ENCODE results near the gene PPARGC1A.

PPARGC1A gene

DNA sequence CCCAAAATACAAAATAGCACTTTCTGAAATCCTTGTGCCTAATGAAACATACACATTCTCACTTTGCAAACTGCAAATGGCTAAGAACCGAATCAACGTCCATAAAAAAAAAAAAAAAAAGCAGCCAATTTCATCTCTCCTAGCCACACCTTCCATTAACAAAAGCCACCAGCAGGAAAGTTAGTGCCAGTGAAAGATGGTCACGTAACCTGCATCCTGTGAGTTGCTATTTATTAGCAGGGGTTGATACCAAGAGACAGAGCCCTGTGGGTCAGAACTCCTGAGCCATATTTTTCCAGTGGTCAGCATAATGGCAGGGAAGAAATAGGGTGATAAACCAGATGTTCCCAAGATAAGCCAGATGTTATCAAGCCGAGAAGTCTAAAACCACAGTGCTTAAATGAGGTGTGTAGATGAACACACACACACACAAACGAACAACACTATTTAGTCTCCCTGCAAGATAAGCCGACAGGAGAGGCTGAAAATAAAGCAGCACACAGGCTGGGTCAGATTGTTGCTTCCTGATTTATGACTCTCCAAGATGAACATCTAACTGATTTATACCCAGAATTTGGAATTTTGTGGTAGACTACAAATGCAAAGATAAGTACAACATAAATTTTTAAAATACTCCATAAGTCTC lies 11.5 kb downstream of the PPARGC1A start:
- TF ChIP-seq POLR2AphosphoS5 (IDR thresholded peaks at IDR 0.05; ENCODE audit: low read depth, low read length) (no peak), POLR2A (IDR thresholded peaks at IDR 0.05; ENCODE audit: low read depth, low read length) (no peak), TAF1 (IDR thresholded peaks at IDR 0.05; ENCODE audit: borderline replicate concordance, low read depth, low read length) (no peak)
- DNase-seq (ENCODE audit: insufficient read length): no peak
- FAIRE-seq: no peak

DNA sequence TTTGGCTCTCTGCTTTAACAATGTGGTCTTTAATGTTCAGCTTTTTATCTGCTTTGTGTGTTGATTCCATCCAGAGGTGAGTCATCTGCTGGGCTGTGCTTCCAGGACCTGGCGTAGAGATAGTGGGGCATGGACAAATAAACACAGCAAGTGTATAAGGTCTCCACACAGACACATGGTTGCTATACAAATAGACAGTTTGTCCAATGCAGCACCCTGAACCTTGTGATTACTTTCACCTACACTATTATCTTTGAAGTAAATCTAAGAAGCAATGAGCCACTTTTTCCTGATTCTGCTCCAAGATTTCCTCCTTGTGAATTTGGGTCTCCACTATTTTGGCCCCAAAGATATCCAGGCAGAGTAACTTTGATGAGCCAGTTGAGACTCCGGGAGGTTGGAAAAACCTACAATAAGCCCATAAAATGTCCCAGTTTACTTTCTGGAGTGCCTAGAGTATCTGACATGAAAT lies 12.1 kb downstream of the PPARGC1A start:
- no peak for FAIRE-seq

DNA sequence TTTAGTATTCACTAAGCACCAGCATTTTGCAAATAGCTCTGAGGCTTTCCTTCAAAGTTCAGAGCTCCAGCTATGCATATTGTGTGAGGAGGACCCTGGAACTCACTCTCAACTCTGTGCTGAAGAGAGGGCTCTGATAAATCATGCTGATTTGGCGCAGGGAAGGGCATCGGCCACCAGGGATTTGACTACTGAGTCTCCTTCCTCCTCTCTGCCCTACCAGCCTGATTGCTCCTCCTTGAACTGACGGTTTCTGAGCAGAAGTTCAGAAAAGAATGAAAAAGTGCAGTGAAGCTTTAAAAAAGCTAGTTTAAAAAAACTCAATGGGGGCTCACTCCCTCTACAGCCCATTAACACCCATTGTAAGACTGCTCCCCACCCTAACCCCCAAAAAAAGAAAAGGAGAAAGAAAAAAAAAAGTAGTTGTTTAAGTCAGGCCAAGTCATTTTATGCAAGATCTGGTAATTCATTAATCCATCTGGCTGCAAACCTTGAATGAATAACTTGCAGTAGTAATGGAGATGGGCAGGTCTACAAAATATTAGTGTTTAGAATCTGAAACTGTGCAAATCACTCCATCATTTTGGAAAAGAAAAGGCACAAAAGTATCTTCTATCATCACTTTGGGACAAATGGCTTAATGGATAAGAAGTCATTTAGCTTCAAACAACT lies 13.3 kb downstream of the PPARGC1A start:
- no peak for DNase-seq (ENCODE audit: insufficient read length)
- FAIRE-seq: no peak
- TF ChIP-seq POLR2AphosphoS5 (IDR thresholded peaks at IDR 0.05; ENCODE audit: low read depth, low read length) (no peak), POLR2A (IDR thresholded peaks at IDR 0.05; ENCODE audit: low read depth, low read length) (no peak), TAF1 (IDR thresholded peaks at IDR 0.05; ENCODE audit: borderline replicate concordance, low read depth, low read length) (no peak)

More for the DNA sequence above, 12.1 kb downstream of the PPARGC1A start:
- no peak for DNase-seq (ENCODE audit: insufficient read length)
- TF ChIP-seq POLR2AphosphoS5 (IDR thresholded peaks at IDR 0.05; ENCODE audit: low read depth, low read length) (no peak), POLR2A (IDR thresholded peaks at IDR 0.05; ENCODE audit: low read depth, low read length) (no peak), TAF1 (IDR thresholded peaks at IDR 0.05; ENCODE audit: borderline replicate concordance, low read depth, low read length) (no peak)

DNA sequence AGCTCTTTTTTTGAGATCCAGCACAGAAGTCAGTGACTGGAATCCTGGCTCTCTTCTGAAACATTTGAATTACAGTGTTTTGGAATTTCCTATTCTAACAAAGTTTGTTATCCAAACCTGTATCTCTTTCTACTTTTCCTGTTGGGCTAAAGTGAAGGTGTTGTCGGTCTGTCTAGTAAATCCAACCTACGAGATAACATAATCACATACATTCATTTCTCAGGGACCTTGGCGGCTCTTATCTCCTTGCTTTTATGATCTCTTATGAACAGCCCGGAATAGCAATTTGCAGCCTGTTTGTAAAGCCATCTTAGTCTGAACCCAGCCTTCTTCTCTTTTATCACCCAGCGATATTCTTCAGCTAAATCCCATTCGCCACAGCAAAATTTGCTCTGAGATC lies 14.5 kb downstream of the PPARGC1A start:
- TF ChIP-seq TAF1 (IDR thresholded peaks at IDR 0.05; ENCODE audit: borderline replicate concordance, low read depth, low read length) (no peak), POLR2AphosphoS5 (IDR thresholded peaks at IDR 0.05; ENCODE audit: low read depth, low read length) (no peak), POLR2A (IDR thresholded peaks at IDR 0.05; ENCODE audit: low read depth, low read length) (no peak)
- DNase-seq (ENCODE audit: insufficient read length): no peak
- no peak for FAIRE-seq

DNA sequence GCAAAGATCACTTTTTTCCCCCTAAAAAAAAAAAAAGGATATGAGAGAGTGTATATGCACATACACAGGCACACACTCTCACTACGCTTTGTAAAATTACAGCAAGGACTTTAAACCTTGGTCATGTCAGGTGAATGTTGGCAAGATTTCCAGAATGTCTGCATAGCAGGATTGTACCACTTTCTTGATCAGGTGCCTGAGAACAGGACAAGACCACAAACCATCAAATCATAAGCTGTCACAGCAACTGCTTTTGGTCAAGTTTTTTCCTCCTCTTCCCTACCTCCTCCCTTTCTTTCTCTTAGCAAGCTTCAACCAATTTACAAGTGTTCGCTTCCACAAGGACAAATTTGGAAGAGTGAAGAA lies 15.3 kb downstream of the PPARGC1A start:
- DNase-seq (ENCODE audit: insufficient read length) (no peak), FAIRE-seq (no peak)
- TF ChIP-seq POLR2AphosphoS5 (IDR thresholded peaks at IDR 0.05; ENCODE audit: low read depth, low read length): no peak
- TF ChIP-seq TAF1 (IDR thresholded peaks at IDR 0.05; ENCODE audit: borderline replicate concordance, low read depth, low read length): no peak
- TF ChIP-seq POLR2A (IDR thresholded peaks at IDR 0.05; ENCODE audit: low read depth, low read length): no peak

DNA sequence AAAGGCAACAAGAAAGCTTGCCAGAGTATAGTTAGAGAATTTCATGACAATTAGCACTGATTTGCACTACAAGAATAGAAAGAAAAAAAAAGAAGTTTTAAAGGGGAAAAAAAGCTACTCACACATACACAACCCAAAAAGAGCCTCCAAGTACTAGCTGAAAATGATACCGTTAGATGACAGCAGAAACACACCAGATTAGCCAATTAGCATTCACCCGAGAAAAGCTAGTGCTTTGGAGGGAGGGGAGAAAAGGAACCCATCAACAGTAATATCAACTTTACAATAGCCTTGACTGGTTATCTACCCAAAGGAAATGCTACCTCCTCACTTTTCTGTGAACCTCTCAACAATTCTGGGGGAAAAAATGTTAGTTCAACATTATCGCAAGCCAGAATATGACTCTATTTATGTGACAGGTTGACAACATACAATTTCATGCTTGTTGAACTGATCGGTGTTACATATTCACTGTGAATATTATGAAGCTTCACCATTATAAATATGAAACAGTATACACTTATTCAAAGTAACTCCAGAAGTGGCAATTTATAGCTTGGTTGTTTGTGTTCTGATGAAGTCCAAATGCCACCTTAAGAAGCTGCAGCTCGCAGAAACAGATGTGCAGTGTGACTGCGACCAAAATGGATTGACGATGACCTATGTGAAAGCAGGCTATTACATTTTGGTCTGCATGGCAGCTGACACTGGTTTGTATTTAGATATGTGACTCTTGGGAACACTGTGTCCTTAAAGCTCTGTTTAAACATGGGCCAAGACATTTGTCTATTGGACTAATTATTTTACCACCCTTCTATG lies 15.9 kb downstream of the PPARGC1A start:
- DNase-seq (ENCODE audit: insufficient read length) (no peak), FAIRE-seq (no peak)
- no peak for TF ChIP-seq POLR2A (IDR thresholded peaks at IDR 0.05; ENCODE audit: low read depth, low read length)

DNA sequence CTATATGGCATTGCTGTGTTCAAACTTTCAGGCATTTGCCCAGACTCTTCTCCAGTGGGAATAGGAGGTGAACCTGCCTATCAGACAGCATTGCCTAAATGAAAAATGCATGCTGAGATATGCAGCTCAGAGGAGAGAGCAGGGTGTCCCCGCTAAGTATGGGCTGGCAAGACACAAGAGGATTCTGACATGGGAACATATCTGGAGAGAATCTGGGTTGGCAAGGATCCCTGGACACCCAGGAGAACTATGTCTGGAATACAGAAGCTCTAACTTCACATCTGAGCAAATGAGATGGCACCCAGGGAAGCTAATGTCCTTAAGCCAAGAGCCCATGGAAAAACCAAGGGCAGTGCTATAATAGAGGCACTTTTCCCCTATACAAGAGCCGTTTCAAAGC lies 18.4 kb downstream of the PPARGC1A start:
- FAIRE-seq: no peak
- DNase-seq (ENCODE audit: insufficient read length): no peak
- TF ChIP-seq POLR2AphosphoS5 (IDR thresholded peaks at IDR 0.05; ENCODE audit: low read depth, low read length) (no peak), TAF1 (IDR thresholded peaks at IDR 0.05; ENCODE audit: borderline replicate concordance, low read depth, low read length) (no peak), POLR2A (IDR thresholded peaks at IDR 0.05; ENCODE audit: low read depth, low read length) (no peak)

DNA sequence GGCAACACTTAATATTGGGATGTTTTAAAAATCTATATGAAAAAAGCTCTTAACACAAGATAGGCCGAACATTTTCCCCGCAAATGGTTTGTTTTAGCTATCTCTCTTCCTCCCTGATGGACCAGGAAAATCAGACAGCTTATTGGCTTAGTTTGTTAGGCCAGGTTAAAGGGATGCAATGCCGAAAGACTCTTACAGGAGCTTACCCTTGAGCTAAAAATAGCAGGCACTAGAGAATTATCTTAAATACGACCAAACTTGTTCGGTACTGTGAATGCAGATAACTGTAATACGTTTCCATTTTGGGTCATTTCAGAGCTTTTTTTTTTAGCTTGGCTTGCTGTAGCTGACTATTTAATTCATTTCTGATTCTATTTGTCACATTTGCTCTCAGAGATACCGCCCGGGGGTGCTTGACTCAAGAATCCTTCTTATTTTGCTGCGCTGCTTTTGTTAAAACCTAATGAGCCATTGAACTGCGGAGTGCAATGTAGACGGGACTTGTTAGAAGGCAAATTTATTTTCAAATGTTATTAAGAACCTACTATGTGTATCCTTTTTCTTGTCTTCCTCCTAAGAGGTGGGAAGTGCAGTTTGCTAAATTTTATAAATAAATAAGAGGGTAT lies 23.3 kb downstream of the PPARGC1A start:
- DNase-seq (ENCODE audit: insufficient read length) (no peak), FAIRE-seq (no peak)
- TF ChIP-seq TAF1 (IDR thresholded peaks at IDR 0.05; ENCODE audit: borderline replicate concordance, low read depth, low read length) (no peak), POLR2A (IDR thresholded peaks at IDR 0.05; ENCODE audit: low read depth, low read length) (no peak), POLR2AphosphoS5 (IDR thresholded peaks at IDR 0.05; ENCODE audit: low read depth, low read length) (no peak)

DNA sequence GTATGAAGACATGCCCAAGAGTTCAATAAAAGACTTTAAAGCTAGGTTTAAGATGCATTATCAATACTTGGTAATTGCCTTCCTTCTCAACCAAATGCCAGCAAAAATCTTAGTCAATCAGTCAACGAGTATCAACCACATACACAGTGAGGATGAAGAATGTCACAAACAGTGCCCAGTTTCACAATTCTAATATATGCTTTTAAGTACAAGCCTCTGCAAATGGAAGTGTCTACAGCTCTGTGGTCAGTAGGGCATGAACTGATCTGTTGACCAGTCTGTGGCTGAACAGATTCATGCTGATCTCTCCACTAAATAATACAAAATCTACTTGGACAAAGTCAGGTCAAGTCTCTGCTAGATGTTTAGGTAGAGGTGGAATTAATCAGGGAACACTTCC lies 27.9 kb downstream of the PPARGC1A start:
- DNase-seq (ENCODE audit: insufficient read length): no peak
- TF ChIP-seq TAF1 (IDR thresholded peaks at IDR 0.05; ENCODE audit: borderline replicate concordance, low read depth, low read length): no peak
- no peak for TF ChIP-seq POLR2AphosphoS5 (IDR thresholded peaks at IDR 0.05; ENCODE audit: low read depth, low read length)
- TF ChIP-seq POLR2A (IDR thresholded peaks at IDR 0.05; ENCODE audit: low read depth, low read length): no peak
- no peak for FAIRE-seq

DNA sequence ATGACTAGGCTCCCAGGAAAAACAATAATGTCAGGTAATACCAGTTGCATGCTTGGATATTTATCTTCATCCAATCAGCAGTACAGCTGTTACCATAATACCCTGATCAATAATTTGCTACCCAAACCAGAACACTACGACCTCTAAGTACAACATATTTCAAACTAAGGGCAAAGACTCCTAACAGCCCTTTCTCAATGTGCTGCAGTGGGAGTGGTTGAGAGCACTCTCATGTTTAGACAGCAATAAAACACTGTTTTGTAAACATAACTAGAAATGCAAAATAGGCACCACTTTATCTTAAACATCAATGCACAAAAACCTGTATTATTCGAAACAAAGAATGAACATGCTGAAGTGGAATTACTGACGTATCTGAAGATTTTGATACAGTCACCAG lies 28.9 kb downstream of the PPARGC1A start:
- FAIRE-seq (no peak), DNase-seq (ENCODE audit: insufficient read length) (no peak)
- TF ChIP-seq POLR2AphosphoS5 (IDR thresholded peaks at IDR 0.05; ENCODE audit: low read depth, low read length) (no peak), TAF1 (IDR thresholded peaks at IDR 0.05; ENCODE audit: borderline replicate concordance, low read depth, low read length) (no peak), POLR2A (IDR thresholded peaks at IDR 0.05; ENCODE audit: low read depth, low read length) (no peak)

DNA sequence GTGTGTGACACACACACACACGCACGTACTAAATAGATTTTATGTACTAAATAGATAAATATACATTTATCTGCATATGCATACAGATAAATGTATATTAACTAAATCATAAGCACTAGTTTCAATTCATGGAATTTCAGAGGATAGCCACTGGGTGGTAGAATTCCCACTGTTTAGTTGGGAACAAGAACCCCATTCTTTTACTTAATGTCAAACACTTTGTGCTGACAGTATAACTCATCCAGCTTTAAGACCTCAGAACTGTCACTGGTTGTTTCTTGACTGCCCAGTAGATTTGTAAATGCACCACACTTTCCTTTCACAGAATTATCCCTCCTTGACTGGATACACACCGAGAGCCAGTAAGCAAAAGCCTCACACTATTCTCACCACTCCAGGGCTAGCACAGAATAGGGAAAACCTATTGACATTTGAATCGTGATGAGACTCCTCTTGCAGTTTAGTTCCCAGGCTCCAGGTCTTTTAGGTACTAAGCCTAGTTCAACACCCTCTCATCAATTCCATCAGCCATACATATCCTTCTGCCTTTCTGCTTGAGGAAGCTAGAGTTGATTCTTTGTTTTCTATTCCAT lies 32.4 kb downstream of the PPARGC1A start:
- TF ChIP-seq TAF1 (IDR thresholded peaks at IDR 0.05; ENCODE audit: borderline replicate concordance, low read depth, low read length) (no peak), POLR2AphosphoS5 (IDR thresholded peaks at IDR 0.05; ENCODE audit: low read depth, low read length) (no peak), POLR2A (IDR thresholded peaks at IDR 0.05; ENCODE audit: low read depth, low read length) (no peak)
- no peak for DNase-seq (ENCODE audit: insufficient read length)
- no peak for FAIRE-seq
